HCT116 (cell line): ENCODE data around the gene RNF225. TPM values are rescaled to one million over a fixed set of nuclear protein-coding genes. Genes with fewer than 3 reads are reported as not detected.
A peak's percentile ranks its signal among the peaks of the same experiment; 100 is the strongest.

Experiments
- ATAC-seq: fragments of 200-7000 bp; cut with Tn5 transposase; 2 replicates; pipeline ENCODE4 v1.9.1; 2020; ENCODE audit warnings: mild to moderate bottlenecking, moderate library complexity
- BruUV-seq: library from RNA; stranded (reverse); fragments of 400-500 nt; replicated peaks from 2 replicates; lab custom pipeline; 2021; lab: Mats Ljungman, UMichigan
- CTCF ChIA-PET: fragments of 300-600 bp; sonication (Branson Sonifier 250); formaldehyde crosslinking; loops from one replicate; lab custom pipeline; 2021; ENCODE audit warnings: antibody characterized with exemption; lab: Charles Lee
- POLR2A ChIA-PET: fragments of 300-600, 350-600 bp; sonication (Branson Sonifier 250); formaldehyde crosslinking; loops from one replicate; lab custom pipeline; 2021; ENCODE audit warnings: antibody characterized with exemption; lab: Charles Lee
- RAD21 ChIA-PET, 2 experiments: fragments of 300-600 bp; sonication (Branson Sonifier 250); formaldehyde crosslinking; loops; one replicate each; lab custom pipeline; 2023; ENCODE audit warnings: low total read pairs in 2 of 2; ENCODE audit not compliant: uncharacterized antibody in 2 of 2, unreplicated experiment in 2 of 2, low non-redundant PET in 1 of 2; lab: Charles Lee
- DNase-seq: peaks from one replicate; pipeline ENCODE4 v3.0.0-alpha.2; 2010; ENCODE audit warnings: low read depth, low spot score
- H2AFZ ChIP-seq: fragments of 200-600 bp; shearing (Covaris generic), sonication (generic); 2 replicates; pipeline ENCODE4 v1.6.1; 2017; ENCODE audit warnings: low read depth, mixed run types, mixed read lengths, antibody characterized with exemption, low read length; ENCODE audit not compliant: poor library complexity, severe bottlenecking
- H3K27ac ChIP-seq: 2 replicates; pipeline ENCODE4 v1.5.1; 2012; ENCODE audit warnings: low read depth, low read length
- H3K27me3 ChIP-seq: fragments of 200-600 bp; sonication (generic); 2 replicates; pipeline ENCODE4 v1.6.1; 2016; ENCODE audit warnings: mixed run types, low read length, mixed read lengths; ENCODE audit not compliant: insufficient read depth
- H3K36me3 ChIP-seq, 2 experiments: fragments of 200-500 bp in 1 of 2; fragments of 200-600 bp in 1 of 2; sonication (Bioruptor generic) in 1 of 2; sonication (generic) in 1 of 2; 2 replicates each; pipeline versions ENCODE4 v1.5.1 to v1.6.1; 2014 to 2016; ENCODE audit warnings: low read length in 2 of 2, inconsistent platforms in 1 of 2, mixed read lengths in 1 of 2, mixed run types in 1 of 2; ENCODE audit not compliant: insufficient read depth in 2 of 2, control insufficient read depth in 1 of 2
- H3K4me1 ChIP-seq, 2 experiments: fragments of 200-600 bp in 1 of 2; sonication (generic) in 1 of 2; 2 replicates each; pipeline versions ENCODE4 v1.5.1 to v1.6.1; 2012 to 2017; ENCODE audit warnings: low read length in 2 of 2, inconsistent platforms in 1 of 2, mild to moderate bottlenecking in 1 of 2, mixed read lengths in 1 of 2, mixed run types in 1 of 2, moderate library complexity in 1 of 2; ENCODE audit not compliant: insufficient read depth in 2 of 2, control insufficient read depth in 1 of 2
- H3K4me2 ChIP-seq: fragments of 200-600 bp; sonication (generic); 2 replicates; pipeline ENCODE4 v1.6.1; 2017; ENCODE audit warnings: mixed run types, low read length, mixed read lengths
- H3K4me3 ChIP-seq, 2 experiments: fragments of 200-600 bp in 1 of 2; sonication (generic) in 1 of 2; replicated peaks in 1 of 2; 2 replicates each; pipeline ENCODE4 v1.5.1; 2011 to 2016; ENCODE audit warnings: low read length in 2 of 2, control low read depth in 1 of 2, low read depth in 1 of 2, mild to moderate bottlenecking in 1 of 2, mixed read lengths in 1 of 2, mixed run types in 1 of 2
- H3K79me2 ChIP-seq: fragments of 200-600 bp; sonication (generic); 2 replicates; pipeline ENCODE4 v1.6.1; 2017; ENCODE audit warnings: mild to moderate bottlenecking, mixed run types, low read length, moderate library complexity, mixed read lengths; ENCODE audit not compliant: insufficient read depth
- H3K9ac ChIP-seq: fragments of 200-600 bp; sonication (generic); 2 replicates; pipeline ENCODE4 v1.6.1; 2016; ENCODE audit warnings: low read length, mixed read lengths
- H3K9me2 ChIP-seq: fragments of 200-600 bp; sonication (generic), shearing (Covaris generic); 2 replicates; pipeline ENCODE4 v1.6.1; 2017; ENCODE audit warnings: mixed run types, mild to moderate bottlenecking, moderate library complexity; ENCODE audit not compliant: insufficient read depth
- H3K9me3 ChIP-seq, 2 experiments: fragments of 200-500 bp in 1 of 2; fragments of 200-600 bp in 1 of 2; sonication (Bioruptor generic) in 1 of 2; sonication (generic) in 1 of 2; 2 replicates each; pipeline ENCODE4 v1.6.1; 2014 to 2017; ENCODE audit warnings: low read length in 2 of 2, mixed read lengths in 2 of 2, inconsistent platforms in 1 of 2, low read depth in 1 of 2, mild to moderate bottlenecking in 1 of 2, mixed run types in 1 of 2, moderate library complexity in 1 of 2; ENCODE audit not compliant: control insufficient read depth in 1 of 2, insufficient read depth in 1 of 2
- H4K20me1 ChIP-seq: fragments of 200-600 bp; sonication (generic), shearing (Covaris generic); 2 replicates; pipeline ENCODE4 v1.6.1; 2017; ENCODE audit warnings: mixed run types, mild to moderate bottlenecking, moderate library complexity; ENCODE audit not compliant: insufficient read depth
- ATF3 ChIP-seq: IDR thresholded peaks from 2 replicates; pipeline ENCODE4 v1.6.1; 2012
- EGR1 ChIP-seq: IDR thresholded peaks from 2 replicates; pipeline ENCODE4 v1.6.1; 2012; ENCODE audit warnings: low read depth
- EZH2phosphoT487 ChIP-seq: fragments of 200-600 bp; IDR thresholded peaks from 2 replicates; pipeline ENCODE4 v1.6.1; 2018; ENCODE audit warnings: antibody characterized with exemption, borderline replicate concordance
- FOSL1 ChIP-seq: IDR thresholded peaks from 2 replicates; pipeline ENCODE4 v1.6.1; 2012; ENCODE audit warnings: low read depth
- MAX ChIP-seq: IDR thresholded peaks from 2 replicates; pipeline ENCODE4 v1.6.1; 2012
- POLR2AphosphoS5 ChIP-seq: IDR thresholded peaks from 2 replicates; pipeline ENCODE4 v1.6.1; 2011; ENCODE audit warnings: mild to moderate bottlenecking, low read depth, low read length, moderate library complexity
- RAD21 ChIP-seq: IDR thresholded peaks from 2 replicates; pipeline ENCODE4 v1.6.1; 2012; ENCODE audit warnings: low read depth, mild to moderate bottlenecking
- REST ChIP-seq: IDR thresholded peaks from 2 replicates; pipeline ENCODE4 v1.6.1; 2012; ENCODE audit warnings: low read depth
- SP1 ChIP-seq: IDR thresholded peaks from 2 replicates; pipeline ENCODE4 v1.6.1; 2012; ENCODE audit warnings: low read depth
- SRF ChIP-seq: IDR thresholded peaks from 2 replicates; pipeline ENCODE4 v1.6.1; 2012; ENCODE audit warnings: low read depth
- TCF7L2 ChIP-seq: IDR thresholded peaks from 2 replicates; pipeline ENCODE4 v1.7.0; 2011; ENCODE audit warnings: borderline replicate concordance, inconsistent platforms; ENCODE audit not compliant: insufficient read depth, insufficient read length; ENCODE audit errors: extremely low read depth
- YY1 ChIP-seq: IDR thresholded peaks from 2 replicates; pipeline ENCODE4 v1.6.1; 2011; ENCODE audit warnings: low read length, low read depth, moderate library complexity, mild to moderate bottlenecking; ENCODE audit not compliant: insufficient replicate concordance; ENCODE audit errors: extremely low read depth
- ZBTB33 ChIP-seq: IDR thresholded peaks from 2 replicates; pipeline ENCODE4 v1.6.1; 2011; ENCODE audit warnings: mild to moderate bottlenecking, low read length, moderate library complexity; ENCODE audit not compliant: insufficient replicate concordance; ENCODE audit errors: extremely low read depth
- intact Hi-C: fragments of 100-400 bp; cut with micrococcal nuclease; formaldehyde crosslinking; loops from 2 replicates; pipeline ENCODE4 v1.10.0; 2022
- total RNA-seq: library from RNA; stranded (reverse); gene quantifications from one replicate; pipeline ENCODE4 v1.2.1, GENCODE V29; 2021; ENCODE audit not compliant: unreplicated experiment

The RNF225 gene
- total RNA-seq, 1 experiment from 2014 or later, result 1.2 TPM

GRCh38 chr19:58394821-58395219, 636 bp upstream of the RNF225 start:
- peaks cover 31% of the 10 kb centered on the region; the same call in 1 of the 2 replicates for H4K20me1 ChIP-seq
- RAD21 ChIA-PET, result no interaction called here
- BruUV-seq, result no TSS peak
- TF ChIP-seq RAD21 (no peak), TCF7L2 (no peak), MAX (0 out of 2 replicates have a peak, but pooled peaks have one; percentile 20), SP1 (peak; percentile 11; the same call in 1 of the 2 replicates)
- peaks cover 20 to 53% of the 10 kb centered on the region in 2 experiments for H3K4me1 ChIP-seq
- POLR2A ChIA-PET, result no interaction called here
- CTCF ChIA-PET, result no interaction called here
- H3K4me2 ChIP-seq, result peak overlapping the region; percentile 48
- H2AFZ ChIP-seq, result no peak overlapping the region
- peaks cover 37% of the 10 kb centered on the region for H3K79me2 ChIP-seq
- intact Hi-C loops, result no loop called here
- no peak for DNase-seq
- no peaks in the 10 kb centered on the region for H3K9me2 ChIP-seq
- no peaks in the 10 kb centered on the region for H3K27me3 ChIP-seq
- peak overlapping the region; percentile 22 for H3K9ac ChIP-seq
- H3K36me3 ChIP-seq, result peaks cover 22 to 51% of the 10 kb centered on the region in 2 experiments; a peak in 3 of 4 replicates
- peak; percentile 28 for ATAC-seq
- peak overlapping the region; percentile 36 for H3K27ac ChIP-seq
- no peaks in the 10 kb centered on the region for H3K9me3 ChIP-seq
- H3K4me3 ChIP-seq, result no peak overlapping the region

- Histone ChIP-seq H3K36me3 (peaks cover 16 to 40% of the 10 kb centered on the region in 2 experiments; a peak in 3 of 4 replicates), H3K9me2 (no peaks in the 10 kb centered on the region), H3K4me3 (no peak overlapping the region), H3K4me1 (peaks cover 27 to 55% of the 10 kb centered on the region in 2 experiments), H2AFZ (no peak overlapping the region), H3K27me3 (no peaks in the 10 kb centered on the region), H3K4me2 (peak overlapping the region; percentile 48), H4K20me1 (peaks cover 20% of the 10 kb centered on the region; the same call in 1 of the 2 replicates), H3K79me2 (peaks cover 24% of the 10 kb centered on the region), H3K27ac (peak overlapping the region; percentile 36), H3K9me3 (no peaks in the 10 kb centered on the region), H3K9ac (no peak overlapping the region)
- RAD21 ChIA-PET, result no interaction called here
- CTCF ChIA-PET, result no interaction called here
- ATAC-seq, result peak; percentile 41; the same call in 1 of the 2 replicates
- DNase-seq, result no peak
- no TSS peak for BruUV-seq
- intact Hi-C loops, result no loop called here
- POLR2A ChIA-PET, result no interaction called here
- TF ChIP-seq ZBTB33 (no peak), REST (no peak), EZH2phosphoT487 (no peak), SRF (no peak), FOSL1 (no peak), YY1 (no peak), ATF3 (no peak), EGR1 (no peak), POLR2AphosphoS5 (no peak), SP1 (no peak)
These were observed 647 bp downstream of the RNF225 start for GRCh38 chr19:58395979-58396627.
